CD14-positive monocyte (primary cell): ENCODE measurements around the gene NIPBL. TPM values are rescaled to one million over a fixed set of nuclear protein-coding genes. Genes with fewer than 3 reads are reported as not detected.

Experiments
- DNase-seq, 3 donors: peaks; one replicate each; pipeline ENCODE4 v3.0.0-alpha.2; 2011 to 2022
- H2AFZ ChIP-seq: 2 replicates; pipeline ENCODE4 v1.6.0; 2012; ENCODE audit warnings: mild to moderate bottlenecking, low read depth, low read length, inconsistent platforms; ENCODE audit not compliant: insufficient read depth, poor library complexity, severe bottlenecking
- H3K27ac ChIP-seq, 2 donors: 1 replicate in 1 of 2; 2 replicates in 1 of 2; pipeline ENCODE4 v1.5.1; 2012 to 2013; ENCODE audit warnings: low read length in 2 of 2, control low read depth in 1 of 2, inconsistent platforms in 1 of 2, low read depth in 1 of 2, mild to moderate bottlenecking in 1 of 2
- H3K27me3 ChIP-seq, 2 donors: one replicate each; pipeline versions ENCODE4 v1.6.0 to v1.6.1; 2011 to 2013; ENCODE audit warnings: low read length in 2 of 2; ENCODE audit not compliant: control insufficient read depth in 2 of 2, insufficient read depth in 2 of 2
- H3K36me3 ChIP-seq, 2 donors: replicated peaks in 1 of 2; 1 replicate in 1 of 2; 2 replicates in 1 of 2; pipeline versions ENCODE4 v1.5.1 to v1.6.1; 2012 to 2013; ENCODE audit warnings: low read length in 2 of 2, control low read depth in 1 of 2, inconsistent platforms in 1 of 2, mild to moderate bottlenecking in 1 of 2; ENCODE audit not compliant: insufficient read depth in 2 of 2, control insufficient read depth in 1 of 2
- H3K4me1 ChIP-seq, 2 donors: 1 replicate in 1 of 2; 2 replicates in 1 of 2; pipeline versions ENCODE4 v1.5.1 to v1.6.1; 2012 to 2013; ENCODE audit warnings: low read length in 2 of 2, control low read depth in 1 of 2, inconsistent platforms in 1 of 2, mild to moderate bottlenecking in 1 of 2, moderate library complexity in 1 of 2; ENCODE audit not compliant: insufficient read depth in 2 of 2, control insufficient read depth in 1 of 2
- H3K4me2 ChIP-seq: replicated peaks from 2 replicates; pipeline ENCODE3; 2012; ENCODE audit warnings: low read length, moderate library complexity, mild to moderate bottlenecking; ENCODE audit not compliant: poor library complexity, severe bottlenecking; ENCODE audit errors: extremely low read depth
- H3K4me3 ChIP-seq, 3 experiments: fragments of 200-600 bp in 1 of 3; sonication (generic) in 1 of 3; replicated peaks in 1 of 3; 1 replicate in 2 of 3; 2 replicates in 1 of 3; pipeline ENCODE4 v1.5.1; 2011 to 2013; ENCODE audit warnings: low read length in 3 of 3, mild to moderate bottlenecking in 3 of 3, control low read depth in 2 of 3, low read depth in 2 of 3, inconsistent platforms in 1 of 3, moderate library complexity in 1 of 3
- H3K79me2 ChIP-seq: 2 replicates; pipeline ENCODE4 v1.6.0; 2012; ENCODE audit warnings: mild to moderate bottlenecking, control low read depth, inconsistent platforms, low read length, moderate library complexity; ENCODE audit not compliant: insufficient read depth
- H3K9ac ChIP-seq: 2 replicates; pipeline ENCODE4 v1.6.0; 2017; ENCODE audit warnings: low read length, mild to moderate bottlenecking; ENCODE audit not compliant: insufficient read depth, poor library complexity, severe bottlenecking
- H3K9me3 ChIP-seq, 2 donors: replicated peaks in 1 of 2; 1 replicate in 1 of 2; 2 replicates in 1 of 2; pipeline versions ENCODE4 v1.5.1 to v1.6.1; 2012 to 2013; ENCODE audit warnings: low read length in 2 of 2, control low read depth in 1 of 2; ENCODE audit not compliant: control insufficient read depth in 1 of 2, insufficient read depth in 1 of 2
- H4K20me1 ChIP-seq: 2 replicates; pipeline ENCODE4 v1.6.0; 2012; ENCODE audit warnings: mild to moderate bottlenecking, low read length, control low read depth, moderate library complexity; ENCODE audit not compliant: insufficient read depth
- H3K27ac Mint-ChIP-seq, 7 donors: one replicate each; pipeline ENCODE4 v1.8.0; 2020; ENCODE audit warnings: mild to moderate bottlenecking in 7 of 7, mixed read lengths in 7 of 7, moderate library complexity in 6 of 7, inconsistent platforms in 2 of 7
- H3K27me3 Mint-ChIP-seq, 3 donors: one replicate each; pipeline ENCODE4 v1.8.0; 2021 to 2022; ENCODE audit warnings: low read depth in 3 of 3, mild to moderate bottlenecking in 3 of 3, mixed read lengths in 3 of 3, moderate library complexity in 3 of 3, inconsistent platforms in 1 of 3
- H3K36me3 Mint-ChIP-seq, 2 donors: one replicate each; pipeline ENCODE4 v1.8.0; 2020; ENCODE audit warnings: mixed read lengths in 2 of 2, inconsistent platforms in 1 of 2, mild to moderate bottlenecking in 1 of 2
- H3K4me1 Mint-ChIP-seq: one replicate; pipeline ENCODE4 v1.8.0; 2020; ENCODE audit warnings: mild to moderate bottlenecking, mixed read lengths
- H3K4me3 Mint-ChIP-seq, 2 donors: one replicate each; pipeline ENCODE4 v1.8.0; 2020; ENCODE audit warnings: mild to moderate bottlenecking in 2 of 2, mixed read lengths in 2 of 2, moderate library complexity in 1 of 2
- H3K9me3 Mint-ChIP-seq, 7 donors: one replicate each; pipeline ENCODE4 v1.8.0; 2020 to 2022; ENCODE audit warnings: mixed read lengths in 7 of 7, mild to moderate bottlenecking in 6 of 7, moderate library complexity in 6 of 7, inconsistent platforms in 2 of 7
- CTCF ChIP-seq: fragments of 200-600 bp; IDR thresholded peaks from one replicate; pipeline ENCODE4 v1.8.0; 2022; ENCODE audit warnings: antibody characterized with exemption, mild to moderate bottlenecking
- WGBS: methylation state at CpG from one replicate; pipeline ENCODE4 v1.1.5; 2013; ENCODE audit warnings: missing lambda C conversion rate; ENCODE audit not compliant: insufficient coverage; 5-methylcytosine and 5-hydroxymethylcytosine counted together
- intact Hi-C, 2 donors: fragments of 100-400 bp; cut with micrococcal nuclease; formaldehyde crosslinking; loops; one replicate each; pipeline versions ENCODE4 v1.15.0 to v1.15.1; 2023
- polyA plus RNA-seq, 3 donors: library from polyadenylated mRNA; depleted of rRNA in 1 of 3; unstranded in 2 of 3; stranded (reverse) in 1 of 3; fragments of 300-500 nt in 2 of 3; fragments of >200 nt in 1 of 3; fragmentation: Illumina TruSeq in 2 of 3; gene quantifications; 1 replicate in 2 of 3; 2 replicates in 1 of 3; pipeline ENCODE4 v1.2.3, GENCODE V29; 2012 to 2021

The NIPBL gene
- polyA plus RNA-seq, 3 donors, result 6.6 to 36.0 (median 16.2) TPM

DNA sequence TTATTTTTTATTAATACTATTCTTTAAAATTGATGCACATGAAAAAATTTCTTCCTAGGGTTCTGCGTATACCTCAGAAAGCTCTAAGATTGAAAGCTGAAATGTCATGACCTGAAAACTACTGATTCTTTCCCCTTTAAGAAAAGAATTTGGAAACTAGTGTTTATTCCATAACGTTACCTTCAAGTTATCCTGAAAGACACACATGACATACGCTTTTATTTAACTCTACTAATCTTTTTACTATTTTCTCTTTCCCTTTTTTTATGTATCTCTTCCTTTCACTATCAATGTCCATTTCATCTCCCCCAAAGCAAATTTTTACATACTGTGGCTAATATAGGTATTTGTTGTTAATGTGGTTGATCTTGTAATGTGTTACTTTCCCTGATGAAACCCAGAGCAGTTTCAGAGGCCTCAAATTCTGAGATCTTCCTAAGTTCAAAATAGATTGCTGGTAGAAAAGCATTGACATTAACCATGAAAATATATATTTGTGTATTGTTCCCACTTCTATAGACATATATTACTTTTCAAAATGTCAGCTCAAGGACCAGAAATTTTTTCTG is 7.4 kb downstream of the NIPBL start:
- Histone ChIP-seq H3K79me2 (peaks cover 100% of the 10 kb centered on the region), H3K9ac (no peak overlapping the region), H2AFZ (no peak overlapping the region), H3K4me2 (no peak overlapping the region), H3K36me3 (peaks cover 0 to 8% of the 10 kb centered on the region in 2 donors), H3K27me3 (no peaks in the 10 kb centered on the region), H3K4me1 (peaks cover 10 to 52% of the 10 kb centered on the region in 2 donors), H3K27ac (peak overlapping the region in 1 of 2 donors; percentile 8), H4K20me1 (peaks cover 100% of the 10 kb centered on the region), H3K9me3 (no peaks in the 10 kb centered on the region), H3K4me3 (no peak overlapping the region)
- Mint-ChIP-seq H3K4me1 (peaks cover 62% of the 10 kb centered on the region), H3K27ac (peak overlapping the region in 3 of 7 donors; percentile 0 to 50 (median 28)), H3K36me3 (peaks cover 10 to 15% of the 10 kb centered on the region in 2 donors), H3K4me3 (no peak overlapping the region), H3K9me3 (no peaks in the 10 kb centered on the region), H3K27me3 (no peaks in the 10 kb centered on the region)
- no peak for DNase-seq
- no peak for TF ChIP-seq CTCF
- intact Hi-C loops, result loop anchor here in 1 of 2 donors (10.0 kb wide), 1 partner anchor 51 kb away; no protein-coding TSS in a partner anchor
- WGBS, result no CpG with 5 or more reads among the region's 3 CpGs

- no peak overlapping the region for H3K4me3 Mint-ChIP-seq
- WGBS, result 95% methylated on average over 8 of the region's 10 CpGs
Measured at GRCh38 chr5:36885149-36885548, 8.6 kb downstream of the NIPBL start.

More at GRCh38 chr5:36885149-36885548, 8.6 kb downstream of the NIPBL start:
- Mint-ChIP-seq H3K27ac (peak overlapping the region in 1 of 7 donors; percentile 32), H3K4me1 (peaks cover 59% of the 10 kb centered on the region), H3K36me3 (peaks cover 10 to 15% of the 10 kb centered on the region in 2 donors), H3K9me3 (no peaks in the 10 kb centered on the region), H3K27me3 (no peaks in the 10 kb centered on the region)
- no peak for TF ChIP-seq CTCF
- peaks cover 100% of the 10 kb centered on the region for H3K79me2 ChIP-seq
- DNase-seq, result no peak
- peaks cover 10 to 41% of the 10 kb centered on the region in 2 donors for H3K4me1 ChIP-seq
- no peaks in the 10 kb centered on the region for H3K9me3 ChIP-seq
- H3K9ac ChIP-seq, result no peak overlapping the region
- peaks cover 100% of the 10 kb centered on the region for H4K20me1 ChIP-seq
- H3K27me3 ChIP-seq, result no peaks in the 10 kb centered on the region
- H3K36me3 ChIP-seq, result peaks cover 0 to 8% of the 10 kb centered on the region in 2 donors
- H2AFZ ChIP-seq, result no peak overlapping the region
- peak overlapping the region in 1 of 2 donors; percentile 48 for H3K27ac ChIP-seq
- H3K4me3 ChIP-seq, result no peak overlapping the region
- intact Hi-C loops, result loop anchor here in 1 of 2 donors (10.0 kb wide), 1 partner anchor 50 kb away; no protein-coding TSS in a partner anchor
- H3K4me2 ChIP-seq, result no peak overlapping the region
